ENCODE results near the gene CCL20.

DNA sequence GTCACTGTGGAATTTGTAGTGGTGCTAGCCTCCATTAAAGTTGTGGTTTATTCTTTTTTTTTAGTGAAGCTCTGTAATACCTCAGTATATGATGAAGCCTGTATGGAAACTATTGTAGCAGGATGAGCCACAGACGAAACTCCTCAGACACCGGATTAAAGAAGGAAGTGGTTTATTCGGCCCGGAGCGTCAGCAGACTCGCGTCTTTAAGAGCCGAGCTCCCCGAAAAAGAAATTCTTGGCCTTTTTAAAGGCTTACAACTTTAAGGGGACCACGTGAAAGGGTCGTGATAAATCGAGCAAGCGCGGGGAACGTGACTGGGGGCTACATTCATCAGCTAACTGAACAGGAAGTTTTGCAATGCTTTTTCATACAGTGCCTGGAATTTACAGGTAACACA lies 8.1 kb upstream of the CCL20 start:
- TF ChIP-seq ZC3H10 (CRISPR knock-in tag; IDR thresholded peaks at IDR 0.05) (no peak), ESRRG (CRISPR knock-in tag; IDR thresholded peaks at IDR 0.05) (no peak), ARNTL (CRISPR knock-in tag; IDR thresholded peaks at IDR 0.05; ENCODE audit: borderline replicate concordance, low read depth) (no peak)
- TF ChIP-seq, protein P1, sequence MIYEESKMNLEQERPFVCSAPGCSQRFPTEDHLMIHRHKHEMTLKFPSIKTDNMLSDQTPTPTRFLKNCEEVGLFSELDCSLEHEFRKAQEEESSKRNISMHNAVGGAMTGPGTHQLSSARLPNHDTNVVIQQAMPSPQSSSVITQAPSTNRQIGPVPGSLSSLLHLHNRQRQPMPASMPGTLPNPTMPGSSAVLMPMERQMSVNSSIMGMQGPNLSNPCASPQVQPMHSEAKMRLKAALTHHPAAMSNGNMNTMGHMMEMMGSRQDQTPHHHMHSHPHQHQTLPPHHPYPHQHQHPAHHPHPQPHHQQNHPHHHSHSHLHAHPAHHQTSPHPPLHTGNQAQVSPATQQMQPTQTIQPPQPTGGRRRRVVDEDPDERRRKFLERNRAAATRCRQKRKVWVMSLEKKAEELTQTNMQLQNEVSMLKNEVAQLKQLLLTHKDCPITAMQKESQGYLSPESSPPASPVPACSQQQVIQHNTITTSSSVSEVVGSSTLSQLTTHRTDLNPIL (CRISPR knock-in tag; IDR thresholded peaks at IDR 0.05; ENCODE audit: low read depth) = no peak
- TF ChIP-seq, protein P2, sequence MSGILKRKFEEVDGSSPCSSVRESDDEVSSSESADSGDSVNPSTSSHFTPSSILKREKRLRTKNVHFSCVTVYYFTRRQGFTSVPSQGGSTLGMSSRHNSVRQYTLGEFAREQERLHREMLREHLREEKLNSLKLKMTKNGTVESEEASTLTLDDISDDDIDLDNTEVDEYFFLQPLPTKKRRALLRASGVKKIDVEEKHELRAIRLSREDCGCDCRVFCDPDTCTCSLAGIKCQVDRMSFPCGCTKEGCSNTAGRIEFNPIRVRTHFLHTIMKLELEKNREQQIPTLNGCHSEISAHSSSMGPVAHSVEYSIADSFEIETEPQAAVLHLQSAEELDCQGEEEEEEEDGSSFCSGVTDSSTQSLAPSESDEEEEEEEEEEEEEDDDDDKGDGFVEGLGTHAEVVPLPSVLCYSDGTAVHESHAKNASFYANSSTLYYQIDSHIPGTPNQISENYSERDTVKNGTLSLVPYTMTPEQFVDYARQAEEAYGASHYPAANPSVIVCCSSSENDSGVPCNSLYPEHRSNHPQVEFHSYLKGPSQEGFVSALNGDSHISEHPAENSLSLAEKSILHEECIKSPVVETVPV (CRISPR knock-in tag; IDR thresholded peaks at IDR 0.05) = no peak

Data from SK-N-SH treated with all-trans-retinoic acid at 6 μM for 48 hours (cell line).